Measurements from ENCODE around the gene VPS33B. TPM values are rescaled to one million over a fixed set of nuclear protein-coding genes. Genes with fewer than 3 reads are reported as not detected.

VPS33B gene
- total RNA-seq, 4 donors from 2014 or later, result 7.4 to 13.9 (median 12.4) TPM

DNA sequence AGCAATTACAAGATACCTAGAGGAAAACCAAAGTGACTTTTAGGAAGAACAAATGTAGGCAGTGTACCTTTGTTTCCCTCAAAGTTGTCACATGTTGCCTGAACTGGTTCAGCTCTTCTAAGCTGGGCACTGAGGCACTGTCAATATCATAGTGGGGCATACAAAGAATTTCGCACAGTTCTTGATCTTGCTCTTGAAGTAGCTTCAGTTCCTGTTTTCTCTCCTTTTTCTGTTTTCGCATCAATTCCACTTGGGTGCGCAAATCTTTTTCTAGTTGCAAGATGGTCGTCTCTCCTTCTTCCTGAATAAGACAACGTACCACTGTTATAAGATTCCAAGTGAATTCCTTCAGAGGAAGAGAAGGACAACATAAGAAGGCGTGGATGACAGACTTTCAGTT, 40.7 kb downstream of the VPS33B start:
- no peak overlapping the region for H3K4me3 ChIP-seq (replicated peaks in 1 of 3)
- intact Hi-C loops (cut with DNase I), result no loop called here
- no peak for TF ChIP-seq POLR2A (IDR thresholded peaks at IDR 0.05)
- TF ChIP-seq, protein P1, sequence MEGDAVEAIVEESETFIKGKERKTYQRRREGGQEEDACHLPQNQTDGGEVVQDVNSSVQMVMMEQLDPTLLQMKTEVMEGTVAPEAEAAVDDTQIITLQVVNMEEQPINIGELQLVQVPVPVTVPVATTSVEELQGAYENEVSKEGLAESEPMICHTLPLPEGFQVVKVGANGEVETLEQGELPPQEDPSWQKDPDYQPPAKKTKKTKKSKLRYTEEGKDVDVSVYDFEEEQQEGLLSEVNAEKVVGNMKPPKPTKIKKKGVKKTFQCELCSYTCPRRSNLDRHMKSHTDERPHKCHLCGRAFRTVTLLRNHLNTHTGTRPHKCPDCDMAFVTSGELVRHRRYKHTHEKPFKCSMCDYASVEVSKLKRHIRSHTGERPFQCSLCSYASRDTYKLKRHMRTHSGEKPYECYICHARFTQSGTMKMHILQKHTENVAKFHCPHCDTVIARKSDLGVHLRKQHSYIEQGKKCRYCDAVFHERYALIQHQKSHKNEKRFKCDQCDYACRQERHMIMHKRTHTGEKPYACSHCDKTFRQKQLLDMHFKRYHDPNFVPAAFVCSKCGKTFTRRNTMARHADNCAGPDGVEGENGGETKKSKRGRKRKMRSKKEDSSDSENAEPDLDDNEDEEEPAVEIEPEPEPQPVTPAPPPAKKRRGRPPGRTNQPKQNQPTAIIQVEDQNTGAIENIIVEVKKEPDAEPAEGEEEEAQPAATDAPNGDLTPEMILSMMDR (IDR thresholded peaks at IDR 0.05), result no peak
- no peaks in the 10 kb centered on the region for H3K36me3 ChIP-seq
- H3K4me1 ChIP-seq, result no peaks in the 10 kb centered on the region
- WGBS, 2 donors, result 85 to 93% methylated on average over 6 of the region's 6 CpGs
- H3K27ac ChIP-seq, result no peak overlapping the region
- H3K27me3 ChIP-seq, result no peaks in the 10 kb centered on the region
- H3K9me3 ChIP-seq, result no peaks in the 10 kb centered on the region
- no peak for DNase-seq

DNA sequence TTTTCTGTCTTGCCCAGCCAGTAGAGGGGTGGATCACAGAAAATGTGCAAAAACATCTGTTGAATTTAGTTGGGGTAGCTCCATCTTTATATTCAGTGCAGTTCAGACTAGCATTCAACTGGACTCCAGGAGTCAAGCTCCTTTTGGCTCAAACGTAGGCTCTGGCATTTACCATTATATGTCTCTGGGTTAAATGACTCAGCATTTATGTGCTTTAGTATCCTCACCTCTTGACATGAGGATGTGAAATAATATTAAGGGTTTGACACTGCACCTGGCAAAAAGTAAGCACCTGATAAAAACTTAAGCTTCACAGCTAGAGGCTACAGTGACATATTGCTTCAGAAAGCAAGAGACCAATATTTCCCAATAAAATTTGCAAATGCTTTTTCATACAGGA, 42.8 kb downstream of the VPS33B start:
- no peaks in the 10 kb centered on the region for H3K27me3 ChIP-seq
- no peak for DNase-seq
- no peak overlapping the region for H3K4me3 ChIP-seq (replicated peaks in 1 of 3)
- TF ChIP-seq POLR2A (IDR thresholded peaks at IDR 0.05), result no peak
- TF ChIP-seq, protein P1 (IDR thresholded peaks at IDR 0.05), result no peak
- WGBS, 2 donors, result 30 to 76% methylated on average over 1 of the region's 1 CpG
- no peaks in the 10 kb centered on the region for H3K36me3 ChIP-seq
- H3K27ac ChIP-seq, result no peak overlapping the region
- no peaks in the 10 kb centered on the region for H3K4me1 ChIP-seq
- intact Hi-C loops (cut with DNase I), result no loop called here
- no peaks in the 10 kb centered on the region for H3K9me3 ChIP-seq

DNA sequence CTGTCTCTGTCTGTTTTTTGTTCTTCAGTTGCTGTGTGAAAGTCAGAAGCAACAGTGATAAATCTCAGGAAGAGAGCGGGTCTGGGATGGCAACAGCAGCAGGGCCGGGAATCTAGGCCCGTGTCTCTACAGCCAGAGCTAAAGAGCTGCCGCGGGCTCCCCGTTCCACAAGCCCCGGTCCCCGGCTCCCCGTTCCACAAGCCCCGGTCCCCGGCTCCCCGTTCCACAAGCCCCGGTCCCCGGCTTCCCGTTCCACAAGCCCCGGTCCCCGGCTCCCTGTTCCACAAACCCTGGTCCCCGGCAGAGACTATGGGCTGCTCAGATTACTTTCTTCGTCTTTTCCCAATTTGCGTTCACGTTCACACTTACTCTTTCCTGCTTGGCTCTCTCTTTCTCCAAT, 48.2 kb downstream of the VPS33B start:
- H3K27me3 ChIP-seq, result no peaks in the 10 kb centered on the region
- no peak overlapping the region for H3K4me3 ChIP-seq (replicated peaks in 1 of 3)
- no peaks in the 10 kb centered on the region for H3K36me3 ChIP-seq
- intact Hi-C loops (cut with DNase I), result no loop called here
- H3K9me3 ChIP-seq, result no peaks in the 10 kb centered on the region
- H3K4me1 ChIP-seq, result no peaks in the 10 kb centered on the region
- H3K27ac ChIP-seq, result no peak overlapping the region
- 90 to 95% methylated on average over 21 of the region's 21 CpGs for WGBS, 2 donors
- no peak for DNase-seq
- TF ChIP-seq, protein P1 (IDR thresholded peaks at IDR 0.05), result no peak
- no peak for TF ChIP-seq POLR2A (IDR thresholded peaks at IDR 0.05)

DNA sequence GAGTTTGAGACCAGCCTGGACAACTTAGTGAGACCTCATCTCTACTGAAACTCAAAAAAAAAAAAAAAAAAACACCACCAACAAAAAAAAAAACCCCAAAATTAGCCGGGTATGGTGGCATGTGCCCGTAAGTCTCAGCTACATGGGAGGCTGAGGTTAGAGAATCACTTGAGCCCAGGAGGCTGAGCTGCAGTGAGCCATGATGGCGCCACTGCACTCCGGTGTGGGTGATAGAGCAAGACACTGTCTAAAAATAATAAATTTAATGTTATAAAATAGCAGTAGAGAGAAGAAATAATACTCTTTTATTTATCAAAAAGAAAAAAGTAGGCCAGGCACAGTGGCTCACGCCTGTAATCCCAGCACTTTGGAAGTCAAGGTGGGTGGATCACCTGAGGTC, 50.3 kb downstream of the VPS33B start:
- H3K36me3 ChIP-seq, result no peaks in the 10 kb centered on the region
- intact Hi-C loops (cut with DNase I), result no loop called here
- no peaks in the 10 kb centered on the region for H3K27me3 ChIP-seq
- 96 to 97% methylated on average over 5 of the region's 5 CpGs for WGBS, 2 donors
- TF ChIP-seq, protein P1 (IDR thresholded peaks at IDR 0.05), result no peak
- TF ChIP-seq POLR2A (IDR thresholded peaks at IDR 0.05), result no peak
- DNase-seq, result no peak
- no peak overlapping the region for H3K27ac ChIP-seq
- no peak overlapping the region for H3K4me3 ChIP-seq (replicated peaks in 1 of 3)
- no peaks in the 10 kb centered on the region for H3K4me1 ChIP-seq
- no peaks in the 10 kb centered on the region for H3K9me3 ChIP-seq

DNA sequence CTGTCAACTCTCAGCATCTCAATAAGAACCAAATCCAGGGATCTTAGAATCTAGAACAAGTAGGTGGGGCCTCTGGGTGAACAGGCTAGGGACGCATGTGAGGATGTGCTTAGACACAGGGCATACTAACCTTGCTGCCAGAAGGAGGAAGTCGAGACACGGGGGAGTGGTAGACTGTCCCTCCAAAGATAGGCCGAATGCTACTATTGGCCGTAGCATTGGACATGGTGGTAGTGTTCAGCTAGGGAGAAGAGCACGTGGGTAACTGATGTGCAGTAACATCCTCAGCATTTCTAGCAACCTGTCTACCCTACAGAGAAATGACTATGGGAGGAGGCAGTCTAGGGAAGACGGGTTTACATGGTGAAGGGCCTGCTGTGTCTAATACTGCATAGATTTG, 52.1 kb downstream of the VPS33B start:
- no peaks in the 10 kb centered on the region for H3K36me3 ChIP-seq
- no peak for DNase-seq
- intact Hi-C loops (cut with DNase I), result no loop called here
- no peak overlapping the region for H3K27ac ChIP-seq
- no peak for TF ChIP-seq POLR2A (IDR thresholded peaks at IDR 0.05)
- TF ChIP-seq, protein P1 (IDR thresholded peaks at IDR 0.05), result no peak
- 96 to 97% methylated on average over 7 of the region's 7 CpGs for WGBS, 2 donors
- no peaks in the 10 kb centered on the region for H3K9me3 ChIP-seq
- H3K4me1 ChIP-seq, result no peaks in the 10 kb centered on the region
- no peaks in the 10 kb centered on the region for H3K27me3 ChIP-seq
- H3K4me3 ChIP-seq (replicated peaks in 1 of 3), result no peak overlapping the region

Data from thyroid gland (tissue), 4 donors.